ENCODE results near the gene PHYH.

DNA sequence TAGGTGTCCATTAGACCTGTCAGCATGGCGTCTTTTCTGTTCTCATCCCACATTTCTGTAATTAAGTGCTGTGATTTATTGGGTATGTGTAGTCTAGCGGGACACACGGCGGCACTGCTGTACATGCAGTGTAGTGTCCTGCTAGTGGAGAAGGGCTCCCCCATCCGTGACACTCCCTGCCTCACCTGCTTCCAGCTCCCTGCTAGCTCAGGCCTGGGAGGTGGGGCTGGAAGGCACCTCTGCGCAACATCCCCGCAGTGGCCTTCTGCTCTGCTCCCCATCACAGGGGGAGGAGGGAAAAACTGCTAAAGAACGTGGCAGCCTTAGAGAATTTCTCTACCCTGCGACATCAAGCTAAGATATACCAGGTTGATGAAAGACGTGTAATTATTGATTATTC lies 28.7 kb upstream of the PHYH start:
- TF ChIP-seq GATA2 (IDR thresholded peaks at IDR 0.05; ENCODE audit: low read depth, low read length), result no peak
- no peak for TF ChIP-seq GATA3 (IDR thresholded peaks at IDR 0.05; ENCODE audit: low read depth, low read length)
